MM.1S (cell line): Measurements from ENCODE around the gene EFCAB6.

ENCODE experiments used
- DNase-seq: peaks from one replicate; pipeline ENCODE4 v3.0.0-alpha.2; 2015
- H2AFZ ChIP-seq: fragments of 300-600 bp; sonication (generic); 2 replicates; pipeline ENCODE4 v1.6.0; 2016; ENCODE audit warnings: antibody characterized with exemption, low read length
- H3F3A ChIP-seq: fragments of 300-600 bp; sonication (generic); 2 replicates; pipeline ENCODE4 v1.6.1; 2016; ENCODE audit warnings: mild to moderate bottlenecking, antibody characterized with exemption, low read length, moderate library complexity, mixed read lengths; ENCODE audit not compliant: insufficient read depth
- H3K27ac ChIP-seq: fragments of 300-600 bp; sonication (generic); 2 replicates; pipeline ENCODE4 v1.5.1; 2016; ENCODE audit warnings: mild to moderate bottlenecking, low read length
- H3K27me3 ChIP-seq: fragments of 300-600 bp; sonication (generic); replicated peaks from 2 replicates; pipeline ENCODE4 v1.6.0; 2016; ENCODE audit warnings: low read length; ENCODE audit not compliant: insufficient read depth
- H3K36me3 ChIP-seq: fragments of 300-600 bp; sonication (generic); replicated peaks from 2 replicates; pipeline ENCODE4 v1.6.1; 2016; ENCODE audit warnings: mild to moderate bottlenecking, low read length, mixed read lengths; ENCODE audit not compliant: insufficient read depth
- H3K4me1 ChIP-seq: fragments of 300-600 bp; sonication (generic); 2 replicates; pipeline ENCODE4 v1.6.1; 2016; ENCODE audit warnings: low read length, mixed read lengths
- H3K4me2 ChIP-seq: fragments of 300-600 bp; sonication (generic); 2 replicates; pipeline ENCODE4 v1.6.0; 2016; ENCODE audit warnings: low read depth, low read length
- H3K4me3 ChIP-seq: fragments of 300-600 bp; sonication (generic); 2 replicates; pipeline ENCODE4 v1.5.1; 2016; ENCODE audit warnings: low read length, mixed read lengths
- H3K79me2 ChIP-seq: fragments of 300-600 bp; sonication (generic); 2 replicates; pipeline ENCODE4 v1.6.1; 2016; ENCODE audit warnings: mixed run types, low read length, mixed read lengths
- H3K9ac ChIP-seq: fragments of 300-600 bp; sonication (generic); 2 replicates; pipeline ENCODE4 v1.6.1; 2016; ENCODE audit warnings: low read length, mixed read lengths
- H3K9me2 ChIP-seq: fragments of 300-600 bp; sonication (generic); replicated peaks from 2 replicates; pipeline ENCODE4 v1.6.1; 2016; ENCODE audit warnings: mild to moderate bottlenecking, low read length, mixed read lengths; ENCODE audit not compliant: insufficient read depth
- H3K9me3 ChIP-seq: fragments of 300-600 bp; sonication (generic); replicated peaks from 2 replicates; pipeline ENCODE4 v1.6.1; 2016; ENCODE audit warnings: mild to moderate bottlenecking, low read length, mixed read lengths; ENCODE audit not compliant: insufficient read depth
- H4K20me1 ChIP-seq: fragments of 300-600 bp; sonication (generic); 2 replicates; pipeline ENCODE4 v1.6.1; 2016; ENCODE audit warnings: mild to moderate bottlenecking, low read length, moderate library complexity, mixed read lengths; ENCODE audit not compliant: insufficient read depth
- CTCF ChIP-seq: fragments of 300-600 bp; sonication (generic); IDR thresholded peaks from 2 replicates; pipeline ENCODE4 v1.5.1; 2016; ENCODE audit warnings: antibody characterized with exemption, low read length, mixed read lengths
- EZH2 ChIP-seq: fragments of 300-600 bp; sonication (generic); optimal IDR thresholded peaks from 2 replicates; pipeline ENCODE3; 2017; ENCODE audit warnings: low read depth, mild to moderate bottlenecking, antibody characterized with exemption, low read length, mixed read lengths
- EZH2phosphoT487 ChIP-seq: fragments of 300-600 bp; sonication (generic); IDR thresholded peaks from 2 replicates; pipeline ENCODE4 v1.6.1; 2018; ENCODE audit warnings: antibody characterized with exemption, low read length

The EFCAB6 gene

GRCh38 chr22:43828725-43828997 is 16.6 kb upstream of the EFCAB6 start:
- H3K9me3 ChIP-seq: no peaks in the 10 kb centered on the region
- no peak overlapping the region for H2AFZ ChIP-seq

GRCh38 chr22:43827926-43828724 is 16.0 kb upstream of the EFCAB6 start:
- Histone ChIP-seq H3K36me3 (no peaks in the 10 kb centered on the region), H3F3A (no peaks in the 10 kb centered on the region), H3K79me2 (no peaks in the 10 kb centered on the region), H3K9me2 (no peaks in the 10 kb centered on the region), H3K4me2 (no peak overlapping the region), H3K4me3 (no peak overlapping the region), H4K20me1 (no peaks in the 10 kb centered on the region), H3K9ac (no peak overlapping the region), H3K9me3 (no peaks in the 10 kb centered on the region), H2AFZ (no peak overlapping the region), H3K27me3 (peaks cover 100% of the 10 kb centered on the region), H3K27ac (no peak overlapping the region), H3K4me1 (no peaks in the 10 kb centered on the region)
- DNase-seq: no peak
- TF ChIP-seq EZH2phosphoT487: no peak
- TF ChIP-seq CTCF: no peak
- TF ChIP-seq EZH2: no peak

More at GRCh38 chr22:43828725-43828997, 16.6 kb upstream of the EFCAB6 start:
- Histone ChIP-seq H3F3A (no peaks in the 10 kb centered on the region), H3K9me2 (no peaks in the 10 kb centered on the region), H3K27ac (no peak overlapping the region), H3K36me3 (no peaks in the 10 kb centered on the region), H3K4me1 (no peaks in the 10 kb centered on the region), H3K79me2 (no peaks in the 10 kb centered on the region), H4K20me1 (no peaks in the 10 kb centered on the region), H3K9ac (no peak overlapping the region), H3K27me3 (peaks cover 100% of the 10 kb centered on the region), H3K4me2 (no peak overlapping the region), H3K4me3 (no peak overlapping the region)
- DNase-seq: no peak
- TF ChIP-seq EZH2 (no peak), CTCF (no peak), EZH2phosphoT487 (no peak)

- Histone ChIP-seq H3K9me2 (no peaks in the 10 kb centered on the region), H3K9ac (no peak overlapping the region), H2AFZ (no peak overlapping the region), H3K4me1 (no peaks in the 10 kb centered on the region), H3K27ac (no peak overlapping the region), H4K20me1 (no peaks in the 10 kb centered on the region), H3K9me3 (no peaks in the 10 kb centered on the region), H3F3A (no peaks in the 10 kb centered on the region), H3K79me2 (no peaks in the 10 kb centered on the region), H3K27me3 (peaks cover 96% of the 10 kb centered on the region), H3K4me3 (no peak overlapping the region), H3K36me3 (no peaks in the 10 kb centered on the region), H3K4me2 (no peak overlapping the region)
- TF ChIP-seq EZH2phosphoT487 (no peak), EZH2 (no peak), CTCF (no peak)
- DNase-seq: no peak
Measured at GRCh38 chr22:43827003-43827735, 15.1 kb upstream of the EFCAB6 start.
